HCT116 (cell line): ENCODE measurements around the gene CSF1R. TPM values are rescaled to one million over a fixed set of nuclear protein-coding genes. Genes with fewer than 3 reads are reported as not detected.

Source experiments
- ATF3 ChIP-seq: IDR thresholded peaks from 2 replicates; pipeline ENCODE4 v1.6.1; 2012
- CBX3 ChIP-seq: IDR thresholded peaks from 2 replicates; pipeline ENCODE4 v1.6.1; 2012; ENCODE audit warnings: low read depth
- SIN3A ChIP-seq: IDR thresholded peaks from 2 replicates; pipeline ENCODE4 v1.6.1; 2012; ENCODE audit warnings: low read depth
- ZFX ChIP-seq: fragments of 450-650 bp; IDR thresholded peaks from 2 replicates; pipeline ENCODE4 v1.6.1; 2017
- ZNF274 ChIP-seq: fragments of 200-500 bp; sonication (Bioruptor generic); IDR thresholded peaks from 2 replicates; pipeline ENCODE4 v1.6.1; 2014; ENCODE audit warnings: mild to moderate bottlenecking, low read depth, low read length, inconsistent platforms
- total RNA-seq: library from RNA; stranded (reverse); gene quantifications from one replicate; pipeline ENCODE4 v1.2.1, GENCODE V29; 2021; ENCODE audit not compliant: unreplicated experiment
- TF ChIP-seq, protein P1 (sequence below): IDR thresholded peaks from 2 replicates; pipeline ENCODE4 v1.6.1; 2012; ENCODE audit warnings: low read depth
- TF ChIP-seq, protein P2 (sequence below): IDR thresholded peaks from 2 replicates; pipeline ENCODE4 v1.6.1; 2011; ENCODE audit warnings: mild to moderate bottlenecking, low read length, moderate library complexity; ENCODE audit not compliant: insufficient replicate concordance; ENCODE audit errors: extremely low read depth

The CSF1R gene
- total RNA-seq, 1 experiment from 2014 or later: 0.17 TPM

DNA sequence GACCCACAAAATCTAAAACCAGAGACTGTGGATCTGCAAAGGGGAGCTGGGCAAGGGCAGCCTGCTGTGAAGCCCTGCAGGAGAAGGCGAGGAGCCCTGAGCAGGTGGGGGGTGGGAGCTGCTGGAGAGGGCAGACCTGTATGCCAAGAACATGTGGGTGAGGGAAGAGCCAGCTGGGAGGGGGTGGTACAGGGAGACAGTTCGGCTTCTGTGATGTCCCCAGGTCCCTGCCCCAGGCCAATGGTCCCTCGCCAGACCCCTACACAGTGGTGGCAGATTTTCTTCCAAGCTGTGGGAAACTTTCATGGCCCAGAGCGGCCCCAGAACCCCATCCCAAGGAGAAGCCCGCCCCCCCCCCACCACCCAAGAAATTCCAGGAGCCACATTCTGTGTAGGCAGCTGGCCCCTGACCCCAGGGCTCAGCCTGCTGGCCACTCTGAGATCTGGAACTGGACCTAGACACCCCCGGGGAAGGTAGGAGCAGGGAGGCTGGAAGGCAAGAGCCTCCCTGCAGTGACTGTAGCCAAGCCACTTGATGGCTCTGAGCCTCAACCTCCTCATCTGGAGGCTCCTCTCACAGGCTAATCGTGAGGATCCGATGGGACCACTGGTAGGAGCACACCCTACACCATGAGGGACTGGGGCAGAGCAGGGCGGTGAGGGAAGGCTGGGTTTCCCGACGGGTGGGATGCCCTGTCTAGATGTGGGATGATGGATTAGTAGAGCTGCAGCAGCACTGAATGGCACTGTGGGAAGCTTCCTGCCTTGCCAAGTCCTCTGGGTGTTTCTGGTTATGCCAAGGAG lies 22.6 kb upstream of the CSF1R start (continued):
- TF ChIP-seq, protein P1, sequence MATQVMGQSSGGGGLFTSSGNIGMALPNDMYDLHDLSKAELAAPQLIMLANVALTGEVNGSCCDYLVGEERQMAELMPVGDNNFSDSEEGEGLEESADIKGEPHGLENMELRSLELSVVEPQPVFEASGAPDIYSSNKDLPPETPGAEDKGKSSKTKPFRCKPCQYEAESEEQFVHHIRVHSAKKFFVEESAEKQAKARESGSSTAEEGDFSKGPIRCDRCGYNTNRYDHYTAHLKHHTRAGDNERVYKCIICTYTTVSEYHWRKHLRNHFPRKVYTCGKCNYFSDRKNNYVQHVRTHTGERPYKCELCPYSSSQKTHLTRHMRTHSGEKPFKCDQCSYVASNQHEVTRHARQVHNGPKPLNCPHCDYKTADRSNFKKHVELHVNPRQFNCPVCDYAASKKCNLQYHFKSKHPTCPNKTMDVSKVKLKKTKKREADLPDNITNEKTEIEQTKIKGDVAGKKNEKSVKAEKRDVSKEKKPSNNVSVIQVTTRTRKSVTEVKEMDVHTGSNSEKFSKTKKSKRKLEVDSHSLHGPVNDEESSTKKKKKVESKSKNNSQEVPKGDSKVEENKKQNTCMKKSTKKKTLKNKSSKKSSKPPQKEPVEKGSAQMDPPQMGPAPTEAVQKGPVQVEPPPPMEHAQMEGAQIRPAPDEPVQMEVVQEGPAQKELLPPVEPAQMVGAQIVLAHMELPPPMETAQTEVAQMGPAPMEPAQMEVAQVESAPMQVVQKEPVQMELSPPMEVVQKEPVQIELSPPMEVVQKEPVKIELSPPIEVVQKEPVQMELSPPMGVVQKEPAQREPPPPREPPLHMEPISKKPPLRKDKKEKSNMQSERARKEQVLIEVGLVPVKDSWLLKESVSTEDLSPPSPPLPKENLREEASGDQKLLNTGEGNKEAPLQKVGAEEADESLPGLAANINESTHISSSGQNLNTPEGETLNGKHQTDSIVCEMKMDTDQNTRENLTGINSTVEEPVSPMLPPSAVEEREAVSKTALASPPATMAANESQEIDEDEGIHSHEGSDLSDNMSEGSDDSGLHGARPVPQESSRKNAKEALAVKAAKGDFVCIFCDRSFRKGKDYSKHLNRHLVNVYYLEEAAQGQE: no peak
- TF ChIP-seq SIN3A (no peak), ZNF274 (no peak), ZFX (no peak), ATF3 (no peak), CBX3 (no peak)
- TF ChIP-seq, protein P2, sequence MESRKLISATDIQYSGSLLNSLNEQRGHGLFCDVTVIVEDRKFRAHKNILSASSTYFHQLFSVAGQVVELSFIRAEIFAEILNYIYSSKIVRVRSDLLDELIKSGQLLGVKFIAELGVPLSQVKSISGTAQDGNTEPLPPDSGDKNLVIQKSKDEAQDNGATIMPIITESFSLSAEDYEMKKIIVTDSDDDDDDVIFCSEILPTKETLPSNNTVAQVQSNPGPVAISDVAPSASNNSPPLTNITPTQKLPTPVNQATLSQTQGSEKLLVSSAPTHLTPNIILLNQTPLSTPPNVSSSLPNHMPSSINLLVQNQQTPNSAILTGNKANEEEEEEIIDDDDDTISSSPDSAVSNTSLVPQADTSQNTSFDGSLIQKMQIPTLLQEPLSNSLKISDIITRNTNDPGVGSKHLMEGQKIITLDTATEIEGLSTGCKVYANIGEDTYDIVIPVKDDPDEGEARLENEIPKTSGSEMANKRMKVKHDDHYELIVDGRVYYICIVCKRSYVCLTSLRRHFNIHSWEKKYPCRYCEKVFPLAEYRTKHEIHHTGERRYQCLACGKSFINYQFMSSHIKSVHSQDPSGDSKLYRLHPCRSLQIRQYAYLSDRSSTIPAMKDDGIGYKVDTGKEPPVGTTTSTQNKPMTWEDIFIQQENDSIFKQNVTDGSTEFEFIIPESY: no peak
